ENCODE data around the gene SWI5.

DNA sequence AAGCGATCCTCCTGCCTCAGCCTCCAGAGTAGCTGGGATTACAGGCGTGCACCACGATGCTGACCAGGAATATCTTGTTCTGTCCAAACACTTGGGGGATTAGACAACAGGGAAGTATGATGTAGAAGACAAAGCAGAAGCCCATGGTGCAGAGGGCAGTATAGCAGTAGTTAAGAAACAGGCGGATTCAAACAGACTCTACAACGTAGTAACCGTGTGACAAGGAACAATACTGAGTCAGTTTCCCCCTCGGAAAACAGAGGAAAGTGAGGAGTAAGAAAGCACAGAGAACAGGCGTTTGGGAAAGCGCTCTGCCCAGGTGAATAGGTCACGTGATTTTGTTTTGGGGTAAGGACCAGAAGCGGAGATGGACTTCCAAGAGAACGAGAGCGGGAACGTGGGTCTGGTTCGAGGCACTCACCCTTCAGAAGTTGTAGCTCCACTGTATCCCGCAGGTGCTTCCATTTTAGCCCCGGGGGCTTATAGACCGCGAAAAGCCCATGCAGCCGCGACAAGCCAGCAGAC lies 45.9 kb downstream of the SWI5 start:
- TF ChIP-seq CTCF (IDR thresholded peaks at IDR 0.05; ENCODE audit: insufficient read depth, low read length, poor library complexity, severe bottlenecking) (no peak), EZH2phosphoT487 (conservative IDR thresholded peaks at IDR 0.05; ENCODE audit: low read length) (no peak)
